Type B pancreatic cell (in vitro differentiated cells): Measurements from ENCODE around the gene TREM1. TPM values are rescaled to one million over a fixed set of nuclear protein-coding genes. Genes with fewer than 3 reads are reported as not detected.

Source experiments
- DNase-seq: peaks from one replicate; pipeline ENCODE4 v3.0.0; 2021; ENCODE audit warnings: mixed read lengths; ENCODE audit not compliant: unreplicated experiment; ENCODE audit errors: extremely low spot score
- H3K27ac Mint-ChIP-seq: 2 replicates; pipeline ENCODE4 v1.8.0; 2021; ENCODE audit warnings: mild to moderate bottlenecking, mixed read lengths
- H3K27me3 Mint-ChIP-seq: 2 replicates; pipeline ENCODE4 v1.8.0; 2021; ENCODE audit warnings: mixed read lengths
- H3K36me3 Mint-ChIP-seq: 2 replicates; pipeline ENCODE4 v1.8.0; 2021; ENCODE audit warnings: mixed read lengths
- H3K4me1 Mint-ChIP-seq: one replicate; pipeline ENCODE4 v1.8.0; 2021; ENCODE audit warnings: mixed read lengths; ENCODE audit not compliant: unreplicated experiment
- H3K4me3 Mint-ChIP-seq: 2 replicates; pipeline ENCODE4 v1.8.0; 2021; ENCODE audit warnings: mild to moderate bottlenecking, mixed read lengths
- H3K9me3 Mint-ChIP-seq: 2 replicates; pipeline ENCODE4 v1.8.0; 2021; ENCODE audit warnings: mixed read lengths
- CTCF ChIP-seq: fragments of 200-600 bp; sonication (generic); conservative IDR thresholded peaks from 2 replicates; pipeline ENCODE4 v1.5.0; 2021; ENCODE audit warnings: antibody characterized with exemption, mild to moderate bottlenecking
- total RNA-seq: library from RNA; stranded (reverse); gene quantifications from 2 replicates; pipeline ENCODE4 v1.2.1, GENCODE V29; 2021; ENCODE audit warnings: low replicate concordance

The TREM1 gene
- total RNA-seq, 1 donor from 2014 or later, result not detected

- no peak for DNase-seq
- Mint-ChIP-seq H3K27ac (no peak overlapping the region), H3K4me3 (no peak overlapping the region), H3K27me3 (peaks cover 22% of the 10 kb centered on the region), H3K4me1 (peaks cover 3% of the 10 kb centered on the region), H3K36me3 (no peaks in the 10 kb centered on the region), H3K9me3 (no peaks in the 10 kb centered on the region)
- TF ChIP-seq CTCF, result no peak
These were observed 12.8 kb downstream of the TREM1 start for GRCh38 chr6:41273714-41274113.

GRCh38 chr6:41272591-41273240 lies 13.8 kb downstream of the TREM1 start:
- no peak for TF ChIP-seq CTCF
- Mint-ChIP-seq H3K27ac (no peak overlapping the region), H3K4me1 (no peaks in the 10 kb centered on the region), H3K27me3 (peaks cover 22% of the 10 kb centered on the region), H3K9me3 (no peaks in the 10 kb centered on the region), H3K36me3 (no peaks in the 10 kb centered on the region), H3K4me3 (no peak overlapping the region)
- DNase-seq, result no peak

GRCh38 chr6:41271901-41272395 lies 14.5 kb downstream of the TREM1 start:
- Mint-ChIP-seq H3K27me3 (peaks cover 21% of the 10 kb centered on the region), H3K4me1 (no peaks in the 10 kb centered on the region), H3K27ac (no peak overlapping the region), H3K9me3 (no peaks in the 10 kb centered on the region), H3K36me3 (no peaks in the 10 kb centered on the region), H3K4me3 (no peak overlapping the region)
- TF ChIP-seq CTCF, result no peak
- DNase-seq, result no peak

- no peak overlapping the region for H3K4me3 Mint-ChIP-seq
- H3K36me3 Mint-ChIP-seq, result no peaks in the 10 kb centered on the region
- peaks cover under 1% of the 10 kb centered on the region for H3K27me3 Mint-ChIP-seq
- H3K4me1 Mint-ChIP-seq, result no peaks in the 10 kb centered on the region
- H3K27ac Mint-ChIP-seq, result no peak overlapping the region
- DNase-seq, result no peak
- TF ChIP-seq CTCF, result no peak
- no peaks in the 10 kb centered on the region for H3K9me3 Mint-ChIP-seq
These were observed 16.8 kb downstream of the TREM1 start for GRCh38 chr6:41269716-41270115.

GRCh38 chr6:41269166-41269565 lies 17.3 kb downstream of the TREM1 start:
- no peak for DNase-seq
- Mint-ChIP-seq H3K36me3 (no peaks in the 10 kb centered on the region), H3K27ac (no peak overlapping the region), H3K4me1 (no peaks in the 10 kb centered on the region), H3K9me3 (no peaks in the 10 kb centered on the region), H3K27me3 (no peaks in the 10 kb centered on the region), H3K4me3 (no peak overlapping the region)
- TF ChIP-seq CTCF, result no peak

- no peak for TF ChIP-seq CTCF
- H3K4me3 Mint-ChIP-seq, result no peak overlapping the region
- no peaks in the 10 kb centered on the region for H3K27me3 Mint-ChIP-seq
- no peaks in the 10 kb centered on the region for H3K4me1 Mint-ChIP-seq
- peaks cover 3% of the 10 kb centered on the region for H3K9me3 Mint-ChIP-seq
- H3K36me3 Mint-ChIP-seq, result no peaks in the 10 kb centered on the region
- DNase-seq, result no peak
- no peak overlapping the region for H3K27ac Mint-ChIP-seq
These were observed 18.0 kb downstream of the TREM1 start for GRCh38 chr6:41268478-41268877.
